GM19351 (cell line): ENCODE data around the gene MSANTD3.
"Not testable (repeated sequence)": the region's sequence is repeated elsewhere in the genome, so short reads cannot be mapped to it uniquely, and the experiment has no call there.

Source experiments
- ATAC-seq: cut with Tn5 transposase; IDR thresholded peaks from one replicate; pipeline ENCODE4 v1.9.1; 2021; ENCODE audit warnings: mild to moderate bottlenecking, moderate library complexity; ENCODE audit not compliant: unreplicated experiment

The MSANTD3 gene

DNA sequence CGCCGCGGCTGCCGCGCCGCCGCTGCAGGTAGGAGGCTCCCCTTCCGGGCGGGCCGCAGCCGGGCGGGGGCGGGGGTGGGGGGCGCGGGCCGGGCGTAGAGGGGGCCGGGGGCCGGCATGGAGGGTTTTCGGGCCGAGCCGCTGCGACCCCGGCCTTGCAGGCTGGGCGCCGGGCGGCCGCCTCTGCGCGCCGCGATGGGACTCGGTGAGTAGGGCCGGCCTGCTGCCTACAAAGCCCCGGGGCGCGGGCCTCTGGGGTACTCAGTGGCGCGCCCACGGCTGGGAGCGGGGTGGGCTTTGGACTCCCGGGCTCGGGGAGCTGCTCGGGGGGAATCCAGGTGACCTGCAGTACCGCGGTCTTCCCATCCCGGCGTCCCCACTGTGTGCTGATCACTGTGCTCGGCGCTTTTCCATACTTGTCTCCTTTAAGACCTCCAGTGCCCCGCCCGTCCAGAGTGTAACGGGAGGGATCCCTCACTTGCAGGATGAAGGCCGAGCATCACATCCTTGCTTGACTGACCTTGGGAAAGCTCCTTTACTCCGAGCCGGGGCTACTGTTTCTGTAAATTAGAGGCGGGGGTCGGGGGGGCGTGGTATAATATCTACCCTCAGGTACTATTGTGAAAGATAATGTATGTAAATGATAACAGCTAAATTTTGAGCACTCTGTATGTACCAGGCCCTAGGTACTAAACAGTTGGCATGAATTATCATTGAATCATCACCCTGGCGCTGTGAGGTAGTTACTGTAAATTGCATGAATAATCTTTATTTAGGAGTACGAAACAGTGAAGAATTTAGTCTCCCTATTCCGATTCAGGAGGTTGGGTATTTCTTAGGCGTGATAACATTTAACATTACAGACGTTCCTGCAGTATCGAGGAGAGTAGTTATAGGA, 672 bp downstream of the MSANTD3 start:
- ATAC-seq: peak; percentile 49

DNA sequence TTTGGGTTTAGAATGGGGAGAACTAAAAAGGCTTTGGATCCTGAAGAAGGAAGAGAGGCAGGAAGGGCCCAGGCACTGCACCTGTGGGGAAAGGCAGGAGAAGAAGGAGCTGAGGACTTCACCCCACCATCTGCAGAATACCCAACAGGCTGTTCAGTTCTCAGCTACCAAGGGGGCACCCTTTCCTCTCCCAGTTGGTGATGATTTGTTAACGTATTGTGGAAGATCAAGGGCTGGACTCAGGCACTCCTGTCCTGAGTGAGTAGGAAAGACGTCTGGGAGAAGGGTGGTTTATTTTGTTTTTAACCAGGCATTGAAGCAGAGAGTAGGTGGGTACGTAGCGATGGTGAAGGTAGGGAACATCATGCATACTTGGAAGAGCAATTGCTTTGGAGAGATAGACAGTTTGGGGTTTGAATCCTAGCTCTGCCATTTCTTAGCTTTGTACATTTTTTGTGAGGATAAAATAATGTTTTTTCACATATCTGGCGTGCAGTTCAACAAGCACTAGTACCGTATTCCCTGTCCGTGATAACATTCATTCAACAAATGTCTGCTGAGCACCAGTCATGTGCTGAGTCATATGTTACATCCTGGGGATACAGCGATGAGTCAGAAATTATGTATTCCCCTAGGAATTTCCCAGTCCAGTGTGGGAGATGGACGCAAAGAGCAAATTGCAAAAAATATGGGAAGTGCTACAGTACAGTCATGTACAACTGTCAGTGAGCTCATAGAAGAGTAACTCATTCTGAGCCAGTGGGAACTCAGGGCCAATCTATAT, 2.1 kb downstream of the MSANTD3 start:
- no peak for ATAC-seq

DNA sequence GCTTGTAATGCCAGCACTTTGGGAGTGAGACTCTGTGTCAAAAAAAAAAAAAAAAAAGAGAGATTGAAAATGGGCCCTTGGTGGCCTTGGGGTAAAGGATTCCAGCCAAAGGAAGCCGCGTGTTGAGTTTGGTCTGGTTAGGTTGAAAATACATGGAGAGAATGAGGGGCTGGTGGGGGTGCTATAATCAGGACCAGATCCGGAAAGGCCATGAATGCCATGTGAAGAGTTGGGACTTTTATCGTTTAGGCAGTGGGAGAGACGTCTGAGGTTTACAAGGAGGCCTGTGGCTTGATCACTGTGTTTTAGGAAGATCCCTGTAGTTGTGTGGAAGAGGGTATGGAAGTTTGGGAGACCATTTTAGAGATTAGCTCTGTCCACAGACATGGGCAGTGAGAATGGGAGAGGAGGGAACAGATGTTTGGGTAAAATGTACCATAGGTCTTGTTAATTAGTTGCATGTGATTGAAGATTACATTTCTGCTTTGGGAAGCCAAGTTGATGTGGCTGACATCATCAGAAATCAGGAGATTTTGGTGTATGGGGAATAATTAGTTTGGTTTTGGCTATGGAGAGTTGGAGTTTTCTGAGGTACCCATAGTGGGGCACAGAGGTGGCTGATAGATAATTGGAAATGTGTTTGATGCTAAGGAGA, 3.5 kb downstream of the MSANTD3 start:
- ATAC-seq: no peak

DNA sequence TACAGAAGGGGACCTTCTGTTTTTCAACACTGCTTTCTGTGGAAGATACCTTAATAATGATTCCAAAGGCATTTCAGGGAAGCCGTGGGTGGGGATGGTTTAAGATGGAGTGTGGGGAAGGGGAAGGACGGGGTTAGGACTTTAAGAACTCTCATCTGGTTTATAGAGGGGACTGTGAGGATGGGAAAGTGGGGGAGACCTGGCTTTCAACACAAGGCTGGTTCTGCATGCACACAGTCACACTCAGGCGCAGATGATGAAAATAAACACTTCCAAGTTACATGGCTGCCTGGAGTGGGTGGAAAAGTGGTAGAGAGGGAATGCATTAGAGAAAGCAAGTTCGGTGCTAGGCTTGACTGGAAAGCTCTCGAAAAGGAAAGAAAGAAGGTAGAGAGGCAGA, 4.9 kb downstream of the MSANTD3 start:
- ATAC-seq: no peak

DNA sequence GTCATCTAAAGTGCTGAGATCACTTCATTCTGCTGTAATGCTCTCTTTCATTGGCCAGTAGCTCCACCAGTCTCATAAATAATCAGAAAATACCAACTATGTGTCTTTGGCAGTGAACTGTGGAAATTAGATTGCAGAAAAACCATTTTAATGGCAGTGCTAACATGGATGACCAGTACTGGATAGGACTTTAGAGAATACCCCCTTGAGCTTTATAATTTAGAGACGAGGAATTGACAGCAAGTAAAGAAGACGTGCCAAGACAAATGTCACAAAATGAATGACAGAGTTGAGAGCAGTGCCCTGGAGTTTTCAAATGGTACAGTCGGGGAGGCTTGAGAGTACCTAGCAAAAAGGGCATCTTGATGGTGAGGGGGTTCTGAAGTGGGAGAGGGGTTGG, 5.8 kb downstream of the MSANTD3 start:
- no peak for ATAC-seq

DNA sequence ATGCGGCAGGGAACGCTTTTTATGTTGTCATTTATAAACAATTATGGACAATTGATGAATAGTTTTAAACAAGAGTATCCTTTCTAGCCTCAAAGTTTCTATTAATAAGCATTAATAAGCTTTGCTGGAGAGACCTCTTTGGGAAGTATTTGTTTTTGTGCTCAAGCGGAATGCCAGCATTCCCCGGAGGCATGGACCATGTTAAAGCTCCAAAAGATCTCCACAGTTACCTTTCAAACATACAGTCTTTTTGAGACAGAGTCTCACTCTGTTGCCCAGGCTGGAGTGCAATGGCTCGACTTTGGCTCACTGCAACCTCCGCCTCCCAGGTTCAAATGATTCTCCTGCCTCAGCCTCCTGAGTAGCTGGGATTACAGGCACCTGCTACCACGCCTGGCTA, 9.6 kb downstream of the MSANTD3 start:
- ATAC-seq: no peak

DNA sequence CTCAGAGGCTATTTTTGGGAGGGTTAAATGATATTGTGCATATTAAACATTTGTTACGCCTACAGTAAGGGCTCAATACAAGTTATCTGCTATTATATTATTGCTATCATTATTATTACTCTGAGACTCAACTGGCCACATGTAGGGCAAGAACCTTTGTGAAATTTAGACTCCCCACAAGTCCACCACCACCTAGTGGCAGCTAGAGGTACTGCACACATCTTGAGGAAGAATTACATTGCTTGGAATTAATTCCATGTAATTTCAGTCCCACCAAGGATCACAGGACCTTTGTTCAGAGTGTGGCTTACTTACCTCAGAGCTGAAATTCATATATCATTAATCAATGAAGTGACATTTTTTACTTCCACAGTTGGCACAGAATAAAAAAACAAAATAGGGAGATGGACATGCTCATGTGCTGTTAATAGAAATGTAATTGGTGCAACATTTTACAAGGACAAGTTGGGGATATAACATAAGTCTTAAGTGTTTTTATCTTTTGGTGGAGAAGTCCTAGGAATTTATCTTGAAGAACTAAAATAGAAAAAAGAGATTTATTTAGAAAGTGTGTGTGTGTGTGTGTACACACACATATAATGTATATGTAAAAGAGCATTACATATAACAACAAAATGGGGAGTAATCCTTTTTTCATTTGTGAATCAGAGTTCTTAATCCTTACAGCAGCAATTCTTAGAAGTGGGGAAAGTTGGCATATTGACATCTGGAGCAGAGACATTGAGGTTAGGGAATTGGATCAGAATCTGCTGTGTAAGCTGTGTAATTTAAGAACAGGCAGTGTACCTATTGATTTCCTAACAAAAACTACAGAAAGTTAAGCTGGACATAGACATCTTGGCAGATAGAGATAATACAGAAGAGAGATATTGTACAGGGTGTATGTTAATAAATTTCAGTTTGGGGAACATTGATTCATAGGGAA, 11.2 kb downstream of the MSANTD3 start:
- ATAC-seq: peak; percentile 82

DNA sequence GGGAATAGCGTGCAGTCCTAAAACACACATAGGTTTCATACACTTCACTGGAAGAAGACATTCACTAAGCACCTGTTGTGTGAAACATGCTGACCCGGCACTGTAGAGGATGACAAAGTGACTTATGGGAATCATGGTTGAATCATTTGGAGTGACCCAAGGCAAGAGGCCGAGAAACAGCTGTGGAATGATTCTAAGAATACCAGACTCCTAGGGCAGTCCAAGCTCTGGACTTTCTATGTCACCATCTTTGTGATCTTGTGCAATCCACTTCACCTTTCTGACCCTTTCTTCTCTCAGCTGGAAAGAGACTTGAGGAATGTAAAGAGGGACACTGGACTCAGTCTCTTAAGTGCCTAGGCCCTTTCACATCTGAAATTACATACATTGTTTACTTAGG, 13.1 kb downstream of the MSANTD3 start:
- no peak for ATAC-seq

DNA sequence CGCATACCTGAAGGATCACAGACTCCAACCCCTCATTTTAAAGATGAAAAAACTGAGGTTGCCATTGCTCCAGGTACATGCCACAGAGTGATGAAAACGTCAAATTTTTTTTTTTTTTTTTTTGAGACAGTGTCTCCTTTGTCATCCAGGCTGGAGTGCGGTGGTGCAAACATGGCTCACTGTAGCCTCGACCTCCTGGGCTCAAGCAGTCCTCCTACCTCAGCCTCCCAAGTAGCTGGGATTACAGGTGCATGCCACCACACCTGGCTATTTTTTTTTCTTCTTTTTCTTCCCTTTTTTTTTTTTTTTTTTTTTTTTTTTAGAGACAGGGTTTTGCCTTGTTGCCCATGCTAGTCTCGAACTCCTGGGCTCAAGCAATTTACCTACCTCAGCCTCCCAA, 13.5 kb downstream of the MSANTD3 start:
- not testable (repeated sequence) for ATAC-seq

DNA sequence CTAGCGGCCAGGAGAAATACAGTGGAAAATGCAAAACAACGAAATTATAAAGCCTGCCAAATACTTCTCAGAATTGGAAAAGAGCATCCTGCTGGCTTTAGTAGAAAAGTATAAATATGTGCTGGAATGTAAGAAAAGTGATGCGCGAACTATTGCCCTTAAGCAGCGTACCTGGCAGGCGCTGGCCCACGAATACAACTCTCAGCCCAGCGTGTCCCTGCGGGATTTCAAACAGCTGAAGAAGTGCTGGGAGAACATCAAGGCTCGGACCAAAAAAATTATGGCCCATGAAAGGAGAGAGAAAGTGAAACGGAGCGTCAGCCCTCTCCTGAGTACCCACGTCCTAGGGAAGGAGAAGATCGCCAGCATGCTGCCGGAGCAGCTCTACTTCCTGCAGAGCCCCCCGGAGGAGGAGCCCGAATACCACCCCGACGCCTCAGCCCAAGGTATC, 15.0 kb downstream of the MSANTD3 start:
- no peak for ATAC-seq

DNA sequence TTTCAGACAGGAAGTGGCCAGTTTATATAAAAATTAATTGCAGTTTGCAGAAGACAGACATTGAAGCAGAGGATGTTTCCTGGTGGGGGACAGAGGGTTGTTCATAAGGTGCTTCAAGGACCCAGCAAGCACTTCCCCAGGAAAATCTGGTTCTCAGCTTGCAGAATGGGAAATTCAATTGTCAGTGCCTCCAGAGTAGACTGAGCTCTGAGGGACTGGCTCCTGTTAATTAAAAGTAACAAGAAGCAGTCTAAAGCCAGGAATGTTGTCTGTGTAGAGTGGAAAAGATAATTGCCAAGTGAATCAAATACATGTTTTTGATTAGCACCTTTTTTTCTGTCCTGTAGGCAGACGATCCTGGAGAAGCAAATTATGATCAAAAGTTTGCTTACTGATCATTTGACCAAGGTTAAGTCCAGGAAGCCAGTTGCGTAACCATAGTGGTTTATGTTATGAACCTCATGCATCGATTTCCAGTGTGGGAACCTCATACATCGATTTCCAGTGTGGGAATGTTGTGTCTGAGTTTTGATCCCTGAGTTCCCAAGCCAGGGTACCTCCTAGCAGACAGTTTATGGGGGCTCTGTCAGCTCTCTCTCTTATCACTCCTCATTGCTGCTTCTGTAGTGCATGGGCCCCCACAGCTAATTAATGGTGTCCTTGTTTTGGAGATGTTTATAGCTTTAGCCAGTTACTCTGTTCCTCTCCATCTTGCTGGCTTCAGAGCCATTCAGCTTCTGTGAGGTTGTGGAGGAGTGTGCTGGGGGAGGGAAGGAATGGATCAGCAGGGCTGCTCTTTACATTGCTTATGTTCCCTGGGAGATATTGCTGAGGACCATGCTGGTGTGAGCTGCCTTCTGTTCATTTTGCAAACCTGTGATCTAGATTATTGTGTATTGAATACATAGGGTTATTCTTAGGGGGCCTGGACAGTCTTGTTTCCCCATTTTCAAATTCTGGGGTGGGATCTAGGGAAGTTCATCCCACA, 17.1 kb downstream of the MSANTD3 start:
- no peak for ATAC-seq

DNA sequence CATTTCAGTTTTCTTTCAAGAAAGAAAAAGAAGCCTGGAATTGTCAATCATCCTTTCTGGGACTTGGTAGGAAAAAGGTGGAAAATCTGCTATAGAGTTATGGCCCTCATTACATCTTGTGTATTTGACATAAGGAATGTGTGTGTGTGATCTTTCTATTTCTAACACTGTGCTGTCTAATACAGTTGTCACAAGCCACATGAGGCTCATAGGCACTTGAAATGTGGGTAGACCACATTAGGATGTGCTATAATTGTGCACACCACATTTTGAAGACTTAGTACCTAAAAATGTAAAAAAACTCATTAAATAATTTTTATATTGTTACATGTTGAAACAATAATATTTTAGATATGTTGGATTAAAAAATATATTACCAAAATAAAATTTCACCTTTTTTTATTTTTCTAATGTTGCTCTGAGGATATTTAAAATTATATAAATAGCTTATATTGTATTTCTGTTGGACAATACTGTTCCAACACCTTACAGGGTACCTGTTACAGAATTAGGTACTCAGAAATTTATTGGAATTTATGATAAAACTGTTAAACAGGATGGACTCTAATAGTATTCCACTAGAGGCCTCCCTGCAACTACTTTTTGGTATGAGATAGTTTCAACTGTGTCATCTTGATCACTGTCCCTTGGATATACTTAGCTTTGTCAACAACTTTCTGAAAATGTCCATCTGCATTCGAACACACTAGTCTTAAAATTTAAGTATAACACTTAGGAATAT, 18.4 kb downstream of the MSANTD3 start:
- ATAC-seq: no peak

DNA sequence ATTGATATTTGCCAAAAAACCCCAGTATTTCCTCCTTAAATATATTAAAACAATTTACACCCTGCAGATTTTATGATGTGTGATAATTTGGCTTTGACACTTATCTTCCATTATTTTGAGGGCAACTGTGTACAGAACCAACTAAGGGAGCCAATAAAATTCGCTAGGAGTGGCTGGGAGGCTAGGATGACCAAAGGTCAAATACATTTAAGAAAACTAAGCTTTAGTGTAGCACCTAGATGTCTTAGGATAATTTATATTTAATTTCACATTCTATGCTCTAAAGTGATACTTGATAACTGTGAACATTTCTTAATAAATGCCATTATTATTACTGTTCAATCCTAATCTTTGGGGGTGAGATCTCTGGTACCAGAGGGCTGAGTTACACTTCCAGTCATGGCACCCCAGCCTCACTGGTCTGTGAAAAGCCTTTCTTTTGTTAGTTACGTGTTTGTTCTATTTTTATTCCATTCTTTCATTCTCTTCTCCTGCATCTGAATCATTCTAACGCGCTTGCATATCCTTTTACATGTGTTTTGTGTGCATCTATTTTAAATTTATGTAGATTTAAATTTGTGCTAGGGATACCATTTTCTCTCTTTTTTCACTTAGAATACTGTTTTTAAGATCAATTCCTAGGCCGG, 19.1 kb downstream of the MSANTD3 start:
- no peak for ATAC-seq

DNA sequence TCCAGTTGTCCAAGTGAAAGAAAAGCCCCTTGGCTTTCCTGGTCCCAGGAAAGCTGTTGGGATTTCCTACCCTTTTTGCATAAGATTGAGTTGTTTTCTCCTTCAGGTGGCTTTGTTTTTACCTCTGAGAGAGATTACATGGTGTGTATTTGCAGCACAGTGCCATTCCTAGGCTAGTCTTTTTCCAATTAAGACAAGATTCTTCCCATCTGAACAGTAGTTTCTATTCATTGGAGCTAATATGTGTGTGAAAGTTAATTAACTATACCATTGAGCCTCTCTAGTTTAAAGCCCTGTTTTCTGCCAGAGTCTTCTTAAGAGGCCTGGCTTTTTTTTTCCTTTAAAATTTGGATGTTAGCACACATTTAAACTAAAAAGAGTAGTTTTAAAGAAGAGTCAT, 20.1 kb downstream of the MSANTD3 start:
- ATAC-seq: no peak

DNA sequence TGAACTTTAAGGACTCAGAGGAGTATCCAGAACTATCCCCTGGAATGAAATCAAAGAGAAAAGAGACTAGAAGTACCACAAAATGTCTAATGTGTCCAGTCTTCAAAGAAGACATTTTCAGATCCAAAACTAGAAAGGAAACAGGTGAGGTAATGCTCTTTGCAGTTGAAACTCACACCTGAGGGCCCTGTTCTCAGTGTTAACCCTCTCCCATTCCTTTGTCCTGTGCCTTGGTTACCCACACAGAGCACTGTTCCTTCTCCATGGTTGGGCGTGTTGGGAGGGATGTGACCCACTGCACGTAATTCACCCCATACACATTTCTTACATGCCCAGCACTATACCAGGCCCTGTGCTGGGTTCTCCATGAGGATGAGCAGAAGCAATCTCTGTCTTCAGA, 21.3 kb downstream of the MSANTD3 start:
- no peak for ATAC-seq

DNA sequence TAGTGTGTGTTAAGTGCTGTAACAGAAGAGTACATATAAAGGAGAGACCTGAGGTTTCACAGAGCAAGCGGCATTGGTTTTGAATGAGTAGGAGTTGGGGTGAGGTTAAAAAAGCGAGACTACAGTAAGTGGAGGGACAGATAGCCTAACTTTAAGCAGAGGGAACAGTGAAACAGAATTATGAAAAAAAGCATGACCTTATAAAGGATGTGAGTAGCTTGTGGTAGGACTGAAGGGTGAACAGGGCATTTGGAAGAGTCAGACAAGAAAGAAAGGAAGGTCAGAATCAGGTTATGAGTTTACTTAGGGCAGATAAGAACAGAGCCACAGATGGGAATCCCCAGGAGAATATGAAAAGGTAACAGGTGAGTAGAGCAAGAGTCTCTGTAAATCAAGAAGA, 22.5 kb downstream of the MSANTD3 start:
- peak; percentile 87 for ATAC-seq

DNA sequence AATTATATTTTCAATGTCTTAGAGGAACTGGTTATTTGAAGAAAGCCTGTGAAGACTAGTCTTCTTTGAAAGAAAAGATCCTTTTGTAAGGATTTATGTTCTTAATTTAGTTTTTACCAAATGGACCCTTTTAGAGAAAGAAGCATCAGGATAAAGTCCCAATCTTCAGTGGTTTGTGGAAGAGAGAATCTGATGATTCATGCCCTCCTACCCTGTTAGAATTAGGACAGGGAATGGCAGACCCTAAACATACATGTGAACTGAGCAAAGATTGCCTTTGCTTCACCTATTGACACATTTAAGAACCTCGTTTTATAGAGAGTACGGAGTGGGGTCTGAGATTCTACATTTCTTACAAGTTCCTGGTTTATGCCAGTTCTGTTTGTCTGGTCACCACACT, 26.0 kb downstream of the MSANTD3 start:
- ATAC-seq: no peak

DNA sequence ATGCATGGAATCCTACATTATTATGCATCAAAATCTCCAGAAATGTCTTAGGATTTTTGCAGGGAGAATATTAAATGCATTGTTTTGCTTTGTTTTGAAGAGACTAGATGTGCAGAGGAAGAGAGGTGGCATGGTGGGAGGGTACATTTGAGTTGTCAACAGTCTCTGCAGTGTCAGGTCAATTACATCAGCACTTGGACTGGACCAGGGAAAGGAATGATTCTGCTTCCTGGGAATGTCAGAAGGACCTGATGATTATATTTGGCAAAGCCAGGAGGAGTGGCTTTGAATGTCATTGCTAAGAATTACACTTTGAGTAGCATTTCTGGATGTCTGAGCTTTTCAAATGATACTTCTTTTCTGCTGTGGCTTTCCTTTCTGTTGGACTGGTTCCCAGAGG, 28.5 kb downstream of the MSANTD3 start:
- ATAC-seq: no peak
